MCF 10A (cell line): ENCODE results near the gene APOBEC3G. TPM values are rescaled to one million over a fixed set of nuclear protein-coding genes. Genes with fewer than 3 reads are reported as not detected.

Source experiments
- BruUV-seq: library from RNA; stranded (reverse); fragments of 400-500 nt; replicated peaks from 2 replicates; lab custom pipeline; 2021; lab: Mats Ljungman, UMichigan
- CTCF ChIA-PET: fragments of 300-600 bp; sonication (Branson Sonifier 250); formaldehyde crosslinking; extraction: SDS; loops from one replicate; lab custom pipeline; 2021; ENCODE audit warnings: antibody characterized with exemption, inconsistent platforms; lab: Yijun Ruan, JAX
- POLR2A ChIA-PET: fragments of 300-600, 350-650 bp; sonication (Branson Sonifier 250); formaldehyde crosslinking; extraction: SDS; loops from one replicate; lab custom pipeline; 2020; ENCODE audit warnings: antibody characterized with exemption, inconsistent platforms; lab: Yijun Ruan, JAX
- DNase-seq: peaks from one replicate; pipeline ENCODE4 v3.0.0-alpha.2; 2018; ENCODE audit not compliant: unreplicated experiment
- H3K27ac Mint-ChIP-seq: one replicate; pipeline ENCODE4 v1.8.0; 2022; ENCODE audit warnings: mild to moderate bottlenecking, low read depth, mixed read lengths; ENCODE audit not compliant: unreplicated experiment
- H3K27me3 Mint-ChIP-seq: one replicate; pipeline ENCODE4 v1.8.0; 2022; ENCODE audit warnings: mixed read lengths; ENCODE audit not compliant: insufficient read depth, unreplicated experiment
- H3K36me3 Mint-ChIP-seq: one replicate; pipeline ENCODE4 v1.8.0; 2022; ENCODE audit warnings: mild to moderate bottlenecking, moderate library complexity, mixed read lengths; ENCODE audit not compliant: insufficient read depth, unreplicated experiment
- H3K4me1 Mint-ChIP-seq: one replicate; pipeline ENCODE4 v1.8.0; 2022; ENCODE audit warnings: mixed read lengths; ENCODE audit not compliant: insufficient read depth, unreplicated experiment
- H3K4me3 Mint-ChIP-seq: one replicate; pipeline ENCODE4 v1.8.0; 2022; ENCODE audit warnings: mild to moderate bottlenecking, moderate library complexity, mixed read lengths; ENCODE audit not compliant: unreplicated experiment
- H3K9me3 Mint-ChIP-seq: one replicate; pipeline ENCODE4 v1.8.0; 2022; ENCODE audit warnings: mixed read lengths; ENCODE audit not compliant: unreplicated experiment
- CTCF ChIP-seq: fragments of 200-600 bp; IDR thresholded peaks from one replicate; pipeline ENCODE4 v1.8.0; 2022; ENCODE audit warnings: antibody characterized with exemption, mild to moderate bottlenecking; ENCODE audit not compliant: unreplicated experiment
- intact Hi-C: fragments of 100-400 bp; cut with micrococcal nuclease; formaldehyde crosslinking; loops from 2 replicates; pipeline ENCODE4 v1.14.1; 2022
- total RNA-seq: library from RNA; stranded (reverse); gene quantifications from 2 replicates; pipeline ENCODE4 v1.2.3, GENCODE V29; 2022

Gene APOBEC3G
- total RNA-seq, 1 experiment from 2014 or later = 0.49 TPM

- no peak for DNase-seq
- ChIA-PET CTCF (no interaction called here), POLR2A (no interaction called here)
- Mint-ChIP-seq H3K9me3 (no peaks in the 10 kb centered on the region), H3K36me3 (no peaks in the 10 kb centered on the region), H3K4me1 (no peaks in the 10 kb centered on the region), H3K4me3 (no peak overlapping the region), H3K27me3 (no peaks in the 10 kb centered on the region), H3K27ac (no peak overlapping the region)
- BruUV-seq = no TSS peak
- intact Hi-C loops = no loop called here
- no peak for TF ChIP-seq CTCF
Observed at GRCh38 chr22:39080052-39080762, 3.1 kb downstream of the APOBEC3G start.

GRCh38 chr22:39081016-39081415 lies 3.9 kb downstream of the APOBEC3G start:
- POLR2A ChIA-PET = no interaction called here
- Mint-ChIP-seq H3K36me3 (no peaks in the 10 kb centered on the region), H3K4me1 (no peaks in the 10 kb centered on the region), H3K4me3 (no peak overlapping the region), H3K9me3 (no peaks in the 10 kb centered on the region), H3K27ac (no peak overlapping the region), H3K27me3 (no peaks in the 10 kb centered on the region)
- intact Hi-C loops = no loop called here
- BruUV-seq = no TSS peak
- TF ChIP-seq CTCF = no peak
- CTCF ChIA-PET = no interaction called here
- no peak for DNase-seq

- H3K9me3 Mint-ChIP-seq = no peaks in the 10 kb centered on the region
- intact Hi-C loops = no loop called here
- no TSS peak for BruUV-seq
- TF ChIP-seq CTCF = no peak
- no peaks in the 10 kb centered on the region for H3K4me1 Mint-ChIP-seq
- no peak for DNase-seq
- no peaks in the 10 kb centered on the region for H3K27me3 Mint-ChIP-seq
- ChIA-PET CTCF (interaction anchor here (0.6 kb wide), 1 partner anchor 116 kb away, joined by 3 read pairs; no protein-coding TSS in a partner anchor), POLR2A (no interaction called here)
- no peak overlapping the region for H3K4me3 Mint-ChIP-seq
- no peaks in the 10 kb centered on the region for H3K36me3 Mint-ChIP-seq
- H3K27ac Mint-ChIP-seq = no peak overlapping the region
Observed at GRCh38 chr22:39081598-39081997, 4.5 kb downstream of the APOBEC3G start.

- TF ChIP-seq CTCF = no peak
- Mint-ChIP-seq H3K27me3 (no peaks in the 10 kb centered on the region), H3K4me3 (no peak overlapping the region), H3K4me1 (no peaks in the 10 kb centered on the region), H3K9me3 (no peaks in the 10 kb centered on the region), H3K27ac (no peak overlapping the region), H3K36me3 (no peaks in the 10 kb centered on the region)
- no TSS peak for BruUV-seq
- DNase-seq = no peak
- POLR2A ChIA-PET = no interaction called here
- CTCF ChIA-PET = interaction anchor here (0.9 kb wide), 1 partner anchor 12 kb away, joined by 3 read pairs; no protein-coding TSS in a partner anchor
- intact Hi-C loops = no loop called here
Observed at GRCh38 chr22:39083212-39084165, 6.4 kb downstream of the APOBEC3G start.
